ENCODE data around the gene IL1RL2.

- TF ChIP-seq POLR2A (IDR thresholded peaks at IDR 0.05) (no peak), CTCF (IDR thresholded peaks at IDR 0.05 in 4 of 5, conservative IDR thresholded peaks at IDR 0.05 in 1 of 5) (no peak)
These were observed 42.4 kb downstream of the IL1RL2 start for GRCh38 chr2:102229141-102229769.

Measured in gastrocnemius medialis (tissue), 4 donors.